ENCODE measurements around the gene CAMSAP3.
A peak's percentile ranks its signal among the peaks of the same experiment; 100 is the strongest.
"Not testable (repeated sequence)": the region's sequence is repeated elsewhere in the genome, so short reads cannot be mapped to it uniquely, and the experiment has no call there.

The CAMSAP3 gene

DNA sequence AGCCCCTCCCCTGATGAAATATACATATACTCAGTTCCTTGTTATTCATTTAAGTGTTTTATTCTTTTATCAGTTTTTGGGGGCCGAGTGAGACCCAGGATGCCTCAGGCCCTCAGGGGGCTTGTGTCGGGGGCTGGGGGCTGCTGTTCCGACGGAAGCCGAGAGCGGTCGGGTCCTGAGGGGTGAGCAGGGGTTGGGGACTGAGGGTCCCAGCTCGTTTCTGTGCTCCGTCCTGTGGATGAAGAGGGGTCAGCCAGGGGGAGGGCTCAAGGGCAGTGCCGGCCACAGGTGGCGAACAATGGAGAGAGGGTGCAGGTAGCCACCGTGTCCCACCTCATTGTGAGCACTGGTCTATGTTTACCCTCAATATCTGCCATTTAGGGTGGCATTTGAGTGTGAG is 35.9 kb downstream of the CAMSAP3 start:
- no peak for DNase-seq (ENCODE audit: low read depth in 2 of 2)

DNA sequence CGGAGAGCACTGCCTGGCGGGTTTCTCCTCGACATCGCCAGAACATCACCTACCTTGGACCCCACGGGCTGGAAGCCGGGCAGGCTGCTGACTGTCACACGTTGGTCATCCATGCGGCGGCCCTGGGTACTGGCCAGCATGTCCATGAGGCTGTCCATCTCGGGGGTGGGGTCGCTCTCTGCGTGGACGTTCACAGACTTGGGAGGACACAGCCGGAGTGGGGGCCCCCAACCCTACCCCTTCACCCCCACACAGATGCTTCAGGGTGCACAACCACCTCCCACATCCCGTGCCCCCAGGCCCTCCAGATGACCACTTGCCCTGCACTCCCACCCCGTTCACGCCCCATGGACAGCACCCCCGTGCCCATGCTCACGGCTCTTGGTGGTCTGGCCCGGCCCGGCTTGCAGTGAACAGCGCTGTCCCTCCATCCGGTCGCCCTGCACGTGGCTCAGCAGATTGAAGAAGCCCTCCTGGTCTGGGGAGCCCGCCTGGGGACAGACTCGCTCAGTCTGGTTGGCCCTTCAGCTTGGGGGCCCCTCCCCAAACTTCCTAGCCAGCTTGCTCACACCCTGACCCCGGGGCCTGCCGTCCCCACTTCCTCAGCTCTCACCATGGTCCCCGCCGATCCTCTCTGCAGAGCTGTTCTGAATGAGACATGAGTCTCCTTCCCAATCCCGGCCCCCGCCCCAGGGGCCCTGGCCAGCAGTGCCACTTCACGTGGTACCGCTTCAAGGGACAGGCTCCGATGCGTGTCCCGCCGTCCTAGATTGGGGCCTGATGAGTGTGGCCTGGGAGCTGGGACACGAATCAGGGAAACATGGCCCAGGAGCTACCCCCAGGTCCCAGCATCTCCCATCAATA is 36.9 kb downstream of the CAMSAP3 start:
- no peak for DNase-seq (ENCODE audit: low read depth in 2 of 2)

DNA sequence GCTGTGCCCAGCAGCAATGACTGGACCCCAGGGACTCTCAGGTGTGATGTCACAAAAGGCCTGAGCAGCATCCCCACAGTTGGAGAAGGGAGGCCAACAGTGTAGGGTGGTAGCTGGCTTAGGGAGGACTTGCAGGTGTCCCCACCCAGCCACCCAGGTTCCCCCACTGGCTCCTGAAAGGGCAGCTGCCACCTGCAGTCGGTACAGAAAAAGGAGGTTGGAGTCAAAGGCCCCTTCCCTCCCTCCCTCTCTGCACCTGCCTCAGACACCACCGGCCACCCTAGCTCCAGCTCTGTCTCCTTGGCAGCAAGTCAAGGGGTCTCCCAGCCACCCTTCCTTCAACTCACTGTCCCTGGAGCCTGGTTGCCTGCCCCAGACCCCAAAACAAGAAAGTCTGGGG is 38.0 kb downstream of the CAMSAP3 start, which contains the start of gene PCP2:
TSS of gene PCP2 (minus strand) at position 22 of the 400 bp plus-strand sequence. CDS start 262 bp downstream, outside the sequence.
- DNase-seq (ENCODE audit: low read depth in 2 of 2) = no peak

DNA sequence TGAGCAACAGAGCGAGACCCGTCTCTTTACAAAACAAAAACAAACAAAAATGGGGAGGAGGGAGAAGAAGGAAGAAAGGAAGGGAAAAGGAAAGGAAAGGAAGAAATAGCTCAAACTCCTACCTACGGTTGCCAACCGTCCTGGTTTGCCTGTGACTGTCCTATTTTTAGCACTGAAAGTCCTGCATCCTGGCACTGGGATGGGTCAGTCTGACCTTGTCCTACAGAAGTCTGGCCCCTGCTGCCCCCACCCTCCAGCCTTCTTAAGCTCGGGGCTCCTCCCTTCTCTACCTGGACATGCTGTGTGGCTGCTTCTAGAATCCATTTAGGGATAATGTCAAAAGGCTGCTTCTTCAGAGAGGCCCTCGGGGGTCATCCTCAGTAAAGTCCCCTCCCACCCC is 40.0 kb downstream of the CAMSAP3 start:
- no peak for DNase-seq (ENCODE audit: low read depth in 2 of 2)

DNA sequence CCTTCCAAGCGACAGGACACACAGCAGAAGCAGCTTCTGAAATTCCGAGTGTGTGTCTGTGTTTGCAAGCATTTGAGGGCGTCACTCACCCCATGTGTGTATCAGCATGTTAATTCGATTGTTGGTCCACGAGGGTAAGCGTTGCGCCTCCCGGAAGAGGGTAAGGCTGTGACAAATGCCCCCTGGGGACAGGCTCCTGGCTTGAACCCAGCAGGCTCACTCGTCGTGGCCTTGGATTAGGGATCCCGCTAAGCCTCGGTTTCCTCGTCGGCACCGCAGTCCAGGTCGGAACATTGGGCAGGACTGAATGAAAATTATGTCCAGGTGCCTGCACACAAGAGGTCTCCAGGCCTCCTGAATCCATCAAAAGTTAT is 40.6 kb downstream of the CAMSAP3 start:
- DNase-seq (ENCODE audit: low read depth in 2 of 2) = no peak

DNA sequence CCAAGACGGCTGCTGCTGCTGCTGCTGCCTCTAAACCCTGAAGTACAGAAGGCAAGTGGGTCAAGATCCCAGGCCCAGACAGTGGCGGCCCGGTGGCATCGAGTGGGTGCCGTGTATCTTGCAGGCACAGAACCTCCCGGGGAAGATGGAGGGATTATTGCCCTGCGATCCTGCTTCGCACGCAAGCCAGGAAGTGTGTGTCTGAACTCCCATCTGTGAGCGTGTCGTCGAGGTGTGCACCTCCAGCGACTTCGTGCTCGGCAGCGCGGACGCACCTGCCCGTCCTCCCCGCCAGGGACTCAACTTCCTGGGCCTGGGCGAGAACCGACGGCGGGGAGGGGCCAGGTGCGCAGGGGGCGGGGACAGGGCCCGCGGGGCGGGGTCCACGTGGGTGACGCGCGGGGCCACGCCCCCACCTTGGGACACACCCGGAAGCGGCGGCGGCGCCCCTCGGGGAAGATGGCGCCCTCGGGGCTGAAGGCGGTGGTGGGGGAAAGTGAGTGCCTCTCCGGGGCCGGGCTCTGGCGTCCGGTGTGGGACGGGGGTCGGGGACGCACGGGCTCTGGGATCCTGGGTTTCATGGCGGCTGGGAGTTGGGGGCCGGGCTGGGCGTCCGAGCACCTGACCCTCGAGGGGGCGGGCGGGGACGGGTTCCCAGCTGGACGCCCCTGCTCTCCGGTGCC is 41.2 kb downstream of the CAMSAP3 start, which contains the start of gene STXBP2:
TSS of gene STXBP2 (plus strand) at position 420 of the 683 bp plus-strand sequence. CDS start at position 460, 40 bp downstream.
- DNase-seq (ENCODE audit: low read depth in 2 of 2) = peak; percentile 88 to 89

DNA sequence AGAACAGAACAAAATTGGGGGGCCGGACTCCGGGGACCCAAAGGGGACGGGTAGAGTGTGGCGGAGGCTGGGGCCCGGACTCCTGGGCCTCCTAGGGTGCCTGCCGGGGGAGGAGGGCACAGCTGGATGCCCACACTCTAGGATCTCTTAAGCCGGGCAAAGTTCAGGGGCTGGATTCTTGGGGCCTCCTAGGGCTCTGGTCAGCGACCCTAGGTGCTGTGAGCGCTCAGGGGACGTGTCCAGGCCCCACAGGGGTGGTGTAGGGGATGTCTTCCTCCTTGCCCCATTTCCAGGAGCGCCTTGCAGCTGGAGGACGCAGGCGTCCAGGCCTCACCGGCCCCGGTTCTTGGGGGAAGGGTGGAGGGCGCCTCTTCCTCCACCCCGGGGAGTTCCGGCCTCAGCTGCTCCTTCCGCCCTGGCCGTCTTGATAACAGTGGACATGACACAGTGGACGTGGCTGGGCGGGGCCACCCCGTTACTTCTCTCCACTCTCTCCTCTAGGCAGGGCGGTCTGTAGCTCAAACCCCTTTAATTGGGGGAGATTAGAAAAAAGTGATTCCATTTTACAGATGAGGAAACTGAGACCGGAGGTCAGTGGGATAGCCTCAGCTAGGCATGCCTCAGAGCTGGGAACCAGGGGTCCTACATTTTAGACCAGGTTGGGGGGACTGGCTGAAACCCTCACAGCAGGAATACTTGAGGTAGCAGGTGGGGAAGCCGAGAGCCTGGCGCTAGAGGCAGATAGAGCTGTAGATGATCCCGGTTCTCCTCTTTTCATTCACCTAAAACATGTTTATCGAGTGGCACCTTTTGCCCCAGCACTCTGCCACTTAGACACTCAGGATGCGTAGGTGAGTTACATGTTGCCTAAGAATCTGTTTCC is 42.0 kb downstream of the CAMSAP3 start:
- no peak for DNase-seq (ENCODE audit: low read depth in 2 of 2)

DNA sequence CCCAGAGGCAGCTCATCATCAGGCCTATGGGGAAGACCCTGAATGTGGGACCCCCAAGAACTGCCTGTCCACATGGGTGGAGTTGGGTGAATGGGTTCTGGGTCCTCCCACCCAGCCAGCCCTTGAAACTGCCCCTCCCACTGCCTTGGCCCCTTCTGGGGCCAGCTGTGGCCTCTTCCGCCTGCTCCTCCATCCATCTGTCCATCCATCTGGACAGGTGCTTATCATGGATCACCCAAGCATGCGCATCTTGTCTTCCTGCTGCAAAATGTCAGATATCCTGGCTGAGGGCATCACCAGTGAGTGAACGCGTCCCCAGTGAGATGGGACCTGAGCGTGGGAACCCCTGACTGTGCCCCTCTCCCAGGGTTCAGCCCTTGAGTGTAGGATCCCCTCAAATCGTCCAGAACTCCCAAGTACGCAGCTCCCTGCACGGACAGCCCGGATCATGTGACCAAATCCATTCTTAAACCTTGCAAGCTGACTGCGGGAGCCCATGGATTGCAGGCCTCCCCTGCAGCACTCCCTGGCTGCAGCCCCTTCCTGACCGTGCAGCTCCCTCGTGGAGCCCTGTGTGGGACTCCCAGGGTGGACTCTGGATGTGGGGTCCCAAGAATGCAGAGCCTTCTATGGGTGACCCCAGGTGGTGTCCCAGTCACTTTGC is 43.3 kb downstream of the CAMSAP3 start:
- no peak for DNase-seq (ENCODE audit: low read depth in 2 of 2)

DNA sequence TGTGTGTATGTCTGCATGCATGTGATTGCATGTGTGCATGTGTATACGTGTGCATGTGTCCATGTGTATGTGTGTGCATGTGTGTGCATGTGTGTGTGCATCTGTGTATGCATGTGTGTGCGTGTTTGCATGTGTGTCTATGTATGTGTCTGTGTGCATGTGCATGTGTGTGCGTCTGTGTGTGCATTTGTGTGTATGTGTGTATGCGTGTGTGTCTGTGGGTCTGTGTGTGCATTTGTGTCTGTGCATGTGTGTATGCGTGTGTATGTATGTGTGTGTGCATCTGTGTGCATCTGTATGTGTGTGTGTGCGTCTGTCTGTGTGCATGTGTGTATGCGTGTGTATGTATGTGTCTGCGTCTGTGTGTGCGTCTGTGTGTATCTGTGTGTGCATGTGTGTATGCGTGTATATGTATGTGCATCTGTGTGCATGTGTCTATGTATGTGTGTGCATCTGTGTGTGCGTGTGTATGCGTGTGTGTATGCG is 44.2 kb downstream of the CAMSAP3 start:
- no peak for DNase-seq (ENCODE audit: low read depth in 2 of 2)

DNA sequence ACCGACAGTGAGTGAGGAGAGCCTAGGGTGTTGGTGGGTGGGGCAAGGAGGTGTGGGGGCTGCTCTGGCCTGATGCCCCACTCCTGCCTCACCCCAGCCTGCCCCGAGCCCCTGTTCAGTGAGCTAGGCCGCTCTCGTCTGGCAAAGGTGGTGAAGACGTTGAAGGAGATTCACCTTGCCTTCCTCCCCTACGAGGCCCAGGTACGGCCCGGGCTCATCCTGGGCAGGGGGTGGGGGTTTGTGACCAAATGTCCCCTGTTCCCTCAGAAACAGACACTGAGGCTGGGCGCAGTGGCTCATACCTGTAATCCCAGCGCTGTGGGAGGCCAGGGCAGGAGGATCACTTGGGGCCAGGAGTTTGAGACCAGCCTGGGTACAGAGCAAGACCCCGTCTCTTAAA is 45.1 kb downstream of the CAMSAP3 start:
- DNase-seq (ENCODE audit: low read depth in 2 of 2) = no peak

DNA sequence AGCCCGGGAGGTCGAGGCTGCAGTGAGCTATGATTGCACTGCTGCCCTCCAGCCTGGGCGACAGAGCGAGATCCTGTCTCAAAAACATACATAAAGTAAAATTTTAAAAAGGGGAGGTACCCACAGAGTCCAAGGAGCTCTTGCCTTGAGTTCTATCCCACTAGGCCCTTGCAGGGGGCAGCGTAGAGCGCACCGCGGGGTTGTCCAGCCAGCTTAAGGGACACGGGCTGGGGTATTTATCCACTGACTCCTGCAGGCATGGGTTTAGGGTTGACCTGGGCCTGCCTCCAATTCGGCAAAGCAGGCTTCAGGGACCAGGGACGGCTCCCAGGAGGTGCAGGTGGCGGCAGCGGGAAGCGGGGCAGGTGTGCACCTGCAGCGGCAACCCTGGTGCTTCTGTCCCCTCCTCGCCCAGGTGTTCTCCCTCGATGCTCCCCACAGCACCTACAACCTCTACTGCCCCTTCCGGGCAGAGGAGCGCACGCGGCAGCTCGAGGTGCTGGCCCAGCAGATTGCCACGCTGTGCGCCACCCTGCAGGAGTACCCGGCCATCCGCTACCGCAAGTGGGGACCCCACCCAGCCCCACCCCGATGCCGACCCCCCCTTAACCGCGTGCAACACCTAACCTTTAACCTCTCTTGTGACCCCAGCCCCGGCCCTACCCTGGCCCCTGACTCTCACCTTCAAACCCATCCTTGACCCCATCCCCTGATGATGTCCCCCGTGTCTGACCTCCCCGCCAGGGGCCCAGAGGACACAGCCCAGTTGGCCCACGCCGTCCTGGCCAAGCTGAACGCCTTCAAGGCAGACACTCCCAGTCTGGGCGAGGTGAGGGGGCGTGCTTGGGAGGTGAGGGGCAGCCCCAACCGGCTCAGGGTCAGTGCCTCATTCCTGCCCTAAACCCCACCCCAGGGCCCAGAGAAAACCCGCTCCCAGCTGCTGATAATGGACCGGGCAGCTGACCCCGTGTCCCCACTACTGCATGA is 45.9 kb downstream of the CAMSAP3 start:
- no peak for DNase-seq (ENCODE audit: low read depth in 2 of 2)

DNA sequence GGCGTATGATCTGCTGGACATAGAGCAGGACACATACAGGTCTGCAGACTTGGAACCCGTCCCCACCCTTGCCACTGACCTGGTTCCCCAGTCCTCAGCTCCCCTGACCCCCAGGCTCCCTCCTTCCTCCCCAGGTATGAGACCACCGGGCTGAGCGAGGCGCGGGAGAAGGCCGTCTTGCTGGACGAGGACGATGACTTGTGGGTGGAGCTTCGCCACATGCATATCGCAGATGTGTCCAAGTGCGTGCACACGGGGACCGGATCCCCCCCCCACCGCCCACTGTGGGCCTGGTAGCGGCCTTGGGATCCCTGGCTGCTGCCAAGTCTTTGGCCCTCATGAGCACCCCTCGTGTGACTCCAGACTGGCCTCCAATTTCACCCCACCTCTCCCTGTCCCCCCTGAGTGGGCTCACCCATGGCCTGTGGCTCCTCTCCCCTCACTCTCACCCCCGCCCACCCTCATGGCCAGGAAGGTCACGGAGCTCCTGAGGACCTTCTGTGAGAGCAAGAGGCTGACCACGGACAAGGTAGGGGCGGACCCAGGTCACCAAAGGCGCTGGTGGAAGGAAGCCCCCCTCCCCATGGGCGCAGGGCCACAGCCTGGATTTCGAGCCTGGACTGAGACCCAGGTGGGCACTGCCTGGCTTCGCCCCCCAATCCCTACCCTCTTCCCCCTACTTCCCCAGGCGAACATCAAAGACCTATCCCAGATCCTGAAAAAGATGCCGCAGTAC is 46.8 kb downstream of the CAMSAP3 start:
- DNase-seq (ENCODE audit: low read depth in 2 of 2) = no peak

DNA sequence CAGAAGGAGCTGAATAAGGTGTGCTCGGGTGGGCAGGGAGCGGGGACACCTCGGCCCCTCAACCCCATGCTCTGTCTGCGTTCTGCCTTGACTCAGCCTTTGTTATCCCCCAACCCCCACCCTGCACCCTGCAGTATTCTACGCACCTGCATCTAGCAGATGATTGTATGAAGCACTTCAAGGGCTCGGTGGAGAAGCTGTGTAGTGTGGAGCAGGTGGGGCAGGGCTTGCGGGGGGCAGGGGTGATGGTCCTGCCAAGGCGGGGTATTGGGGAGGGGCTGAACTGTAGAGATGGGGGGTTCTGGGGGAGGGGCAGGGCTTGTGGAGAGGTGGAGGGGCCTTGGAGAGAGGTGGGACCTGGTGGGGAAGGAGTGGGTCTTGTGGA is 47.4 kb downstream of the CAMSAP3 start:
- DNase-seq (ENCODE audit: low read depth in 2 of 2) = no peak

DNA sequence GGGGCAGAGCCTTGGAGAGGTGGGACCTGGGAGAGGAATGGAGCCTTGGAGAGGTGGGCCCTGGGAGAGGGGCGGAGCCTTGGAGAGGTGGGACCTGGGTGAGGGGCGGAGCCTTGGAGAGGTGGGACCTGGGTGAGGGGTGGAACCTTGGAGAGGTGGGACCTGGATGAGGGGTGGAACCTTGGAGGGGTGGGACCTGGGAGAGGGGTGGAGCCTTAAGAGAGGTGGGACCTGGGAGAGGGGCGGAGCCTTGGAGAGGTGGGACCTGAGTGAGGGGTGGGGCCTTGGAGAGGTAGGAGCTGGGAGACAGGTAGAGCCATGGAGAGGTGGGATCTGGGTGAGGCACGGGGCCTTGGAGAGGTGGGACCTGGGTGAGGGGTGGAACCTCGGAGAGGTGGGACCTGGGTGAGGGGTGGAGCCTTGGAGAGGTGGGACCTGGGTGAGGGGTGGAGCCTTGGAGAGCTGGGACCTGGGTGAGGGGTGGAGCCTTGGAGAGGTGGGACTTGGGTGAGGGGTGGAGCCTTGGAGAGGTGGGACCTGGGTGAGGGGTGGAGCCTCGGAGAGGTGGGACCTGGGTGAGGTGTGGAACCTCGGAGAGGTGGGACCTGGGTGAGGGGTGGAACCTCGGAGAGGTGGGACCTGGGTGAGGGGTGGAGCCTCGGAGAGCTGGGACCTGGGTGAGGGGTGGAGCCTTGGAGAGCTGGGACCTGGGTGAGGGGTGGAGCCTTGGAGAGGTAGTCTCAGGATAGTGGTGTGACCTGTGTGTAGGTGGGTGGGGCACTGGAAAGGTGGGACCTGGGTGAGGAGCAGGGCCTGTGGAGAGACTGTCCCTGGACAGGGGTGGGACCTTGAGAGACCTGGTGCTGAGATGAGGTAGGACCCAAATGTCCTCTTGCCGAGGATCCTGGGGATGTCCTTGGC is 48.2 kb downstream of the CAMSAP3 start:
- not testable (repeated sequence) for DNase-seq (ENCODE audit: low read depth in 2 of 2)

DNA sequence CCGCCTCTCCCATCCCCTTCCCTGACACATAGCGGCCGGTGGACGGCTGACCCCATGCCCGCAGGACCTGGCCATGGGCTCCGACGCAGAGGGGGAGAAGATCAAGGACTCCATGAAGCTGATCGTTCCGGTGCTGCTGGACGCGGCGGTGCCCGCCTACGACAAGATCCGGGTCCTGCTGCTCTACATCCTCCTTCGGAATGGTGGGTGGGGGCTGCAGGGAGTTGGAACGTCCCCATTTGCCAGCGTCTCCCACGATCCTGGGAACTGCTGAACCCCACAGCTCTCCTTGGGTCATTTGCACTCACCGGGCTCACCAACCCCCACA is 48.9 kb downstream of the CAMSAP3 start:
- no peak for DNase-seq (ENCODE audit: low read depth in 2 of 2)

DNA sequence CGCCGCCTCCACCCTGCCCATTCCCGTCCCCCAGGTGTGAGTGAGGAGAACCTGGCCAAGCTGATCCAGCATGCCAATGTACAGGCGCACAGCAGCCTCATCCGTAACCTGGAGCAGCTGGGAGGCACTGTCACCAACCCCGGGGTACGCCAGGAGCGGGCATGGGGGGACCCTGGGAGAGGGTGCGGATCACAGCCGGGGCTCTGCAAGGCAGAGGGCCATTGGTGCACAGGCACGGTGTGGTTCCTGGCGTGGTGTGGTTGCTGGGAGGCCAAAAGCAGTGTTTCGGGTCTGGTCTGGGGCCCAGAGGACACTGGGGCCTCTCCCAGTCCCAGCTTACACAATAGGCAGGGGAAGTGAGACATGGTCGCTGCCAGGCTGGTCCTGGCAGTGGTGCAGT is 49.5 kb downstream of the CAMSAP3 start:
- DNase-seq (ENCODE audit: low read depth in 2 of 2) = no peak

DNA sequence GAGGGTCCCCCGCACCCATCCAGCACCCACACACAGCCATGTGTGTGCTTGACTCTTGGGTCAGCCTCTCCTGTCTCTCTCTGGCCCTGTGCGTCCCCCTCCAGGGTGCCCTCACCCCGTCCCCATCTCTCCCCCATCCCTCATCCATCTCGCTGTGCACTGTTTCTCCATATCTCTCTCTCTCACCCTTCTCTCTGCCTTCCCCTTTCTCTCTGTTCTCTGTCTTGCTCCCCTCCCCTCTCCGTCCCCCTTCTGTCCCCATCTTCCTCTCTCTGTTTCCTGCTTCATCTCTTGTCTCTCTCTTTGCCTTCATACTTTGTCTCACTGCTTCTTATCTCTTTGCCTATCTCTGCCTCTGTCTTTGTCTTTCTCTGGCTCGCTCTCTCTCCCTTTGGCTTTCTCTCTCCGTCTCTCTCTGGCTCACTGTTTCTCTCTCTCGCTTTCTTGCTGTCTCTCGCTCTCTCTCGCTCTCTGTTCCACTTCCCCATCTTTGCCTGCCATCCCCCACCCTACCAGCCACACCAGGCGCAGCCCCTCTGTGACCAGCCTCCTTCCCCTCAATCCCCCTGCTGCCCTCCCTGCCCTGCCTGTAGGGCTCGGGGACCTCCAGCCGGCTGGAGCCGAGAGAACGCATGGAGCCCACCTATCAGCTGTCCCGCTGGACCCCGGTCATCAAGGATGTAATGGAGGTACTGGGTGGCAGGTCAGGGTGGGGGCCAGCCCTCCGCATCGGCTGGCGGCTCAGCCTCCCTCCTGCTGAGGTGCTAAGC is 50.2 kb downstream of the CAMSAP3 start:
- no peak for DNase-seq (ENCODE audit: low read depth in 2 of 2)

DNA sequence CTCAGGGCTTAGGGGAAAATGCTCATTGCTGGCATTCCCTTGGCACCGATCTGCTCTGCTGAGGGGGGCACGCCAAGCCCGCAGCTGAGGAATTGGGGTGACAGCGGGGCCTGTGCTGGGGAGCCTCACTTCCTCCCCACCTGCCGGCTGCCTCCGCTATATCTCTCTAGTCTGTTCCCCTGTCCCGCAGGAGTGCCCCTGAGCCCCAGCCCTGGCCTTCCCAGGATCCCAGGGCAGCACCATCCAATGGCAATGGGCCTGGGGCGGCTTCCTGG is 50.7 kb downstream of the CAMSAP3 start:
- DNase-seq (ENCODE audit: low read depth in 2 of 2) = no peak

All from activated CD4-positive, alpha-beta T cell treated with anti-CD3 and anti-CD28 coated beads for 24 hours (primary cell).